ENCODE results near the gene ARTN. TPM values are rescaled to one million over a fixed set of nuclear protein-coding genes. Genes with fewer than 3 reads are reported as not detected.

The ARTN gene
- total and polyA plus RNA-seq, 2 experiments from 2014 or later, result 6.7 to 35.7 TPM

- no peaks in the 10 kb centered on the region for H3K9me3 Mint-ChIP-seq
- Histone ChIP-seq H3K4me2 (no peak overlapping the region), H3K9me2 (ENCODE audit: insufficient read depth) (no peaks in the 10 kb centered on the region), H3K27ac (ENCODE audit: low read depth) (no peak overlapping the region), H2AFZ (no peak overlapping the region), H3F3A (replicated peaks; ENCODE audit: low read depth) (no peaks in the 10 kb centered on the region), H4K20me1 (replicated peaks; ENCODE audit: insufficient read depth) (no peaks in the 10 kb centered on the region; the same call in 1 of the 2 replicates), H3K79me2 (replicated peaks; ENCODE audit: insufficient read depth) (0 out of 2 replicates have a peak, but pooled peaks cover 4% of the 10 kb centered on the region), H3K36me3 (ENCODE audit: insufficient read depth) (no peaks in the 10 kb centered on the region), H3K4me3 (no peak overlapping the region), H3K4me1 (ENCODE audit: insufficient read depth) (peaks cover 3% of the 10 kb centered on the region; the same call in 1 of the 2 replicates), H3K27me3 (ENCODE audit: insufficient read depth) (no peaks in the 10 kb centered on the region)
- H3K27me3 Mint-ChIP-seq (ENCODE audit: insufficient read depth, low read depth, poor library complexity), result peaks cover 16% of the 10 kb centered on the region
- TF ChIP-seq NANOG (IDR thresholded peaks at IDR 0.05; ENCODE audit: borderline replicate concordance), result no peak
- H3K27ac Mint-ChIP-seq, result no peak overlapping the region
- peaks cover 10% of the 10 kb centered on the region for H3K4me1 Mint-ChIP-seq
- no peaks in the 10 kb centered on the region; the same call in 2 of the 3 replicates for H3K36me3 Mint-ChIP-seq (ENCODE audit: low read depth)
- no peak for DNase-seq (ENCODE audit: low spot score)
- ATAC-seq, result no peak
- H3K4me3 Mint-ChIP-seq, result no peak overlapping the region
Observed at GRCh38 chr1:43954036-43954435, 20.4 kb downstream of the ARTN start.

DNA sequence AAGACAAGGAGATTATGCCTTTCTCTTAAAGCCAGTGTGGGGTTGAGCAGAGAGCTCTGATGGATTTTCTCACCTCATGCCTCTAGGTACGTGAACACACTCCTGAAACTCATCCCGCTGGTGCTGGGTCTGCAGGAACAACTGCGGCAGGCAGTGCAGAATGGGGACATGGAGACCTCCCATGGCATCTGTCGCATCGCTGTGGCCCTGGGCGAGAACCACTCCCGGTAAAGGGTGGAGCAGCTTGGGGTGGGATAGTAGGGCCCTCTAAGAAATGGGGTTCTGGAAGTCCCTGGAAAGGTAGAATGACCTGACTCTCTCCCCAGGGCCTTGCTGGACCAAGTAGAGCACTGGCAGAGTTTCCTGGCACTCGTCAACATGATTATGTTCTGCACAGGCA is 22.6 kb downstream of the ARTN start:
- Histone ChIP-seq H3K27ac (ENCODE audit: low read depth) (no peak overlapping the region), H3K4me1 (ENCODE audit: insufficient read depth) (peaks cover 3% of the 10 kb centered on the region; the same call in 1 of the 2 replicates), H2AFZ (no peak overlapping the region), H3K36me3 (ENCODE audit: insufficient read depth) (no peaks in the 10 kb centered on the region), H3K79me2 (replicated peaks; ENCODE audit: insufficient read depth) (0 out of 2 replicates have a peak, but pooled peaks cover 4% of the 10 kb centered on the region), H3K4me2 (no peak overlapping the region), H3F3A (replicated peaks; ENCODE audit: low read depth) (no peaks in the 10 kb centered on the region), H4K20me1 (replicated peaks; ENCODE audit: insufficient read depth) (no peaks in the 10 kb centered on the region), H3K4me3 (no peak overlapping the region), H3K27me3 (ENCODE audit: insufficient read depth) (no peaks in the 10 kb centered on the region), H3K9me2 (ENCODE audit: insufficient read depth) (no peaks in the 10 kb centered on the region)
- H3K4me3 Mint-ChIP-seq, result no peak overlapping the region
- peaks cover 10% of the 10 kb centered on the region for H3K4me1 Mint-ChIP-seq
- no peaks in the 10 kb centered on the region; the same call in 2 of the 3 replicates for H3K36me3 Mint-ChIP-seq (ENCODE audit: low read depth)
- no peak overlapping the region for H3K27ac Mint-ChIP-seq
- no peaks in the 10 kb centered on the region for H3K9me3 Mint-ChIP-seq
- DNase-seq (ENCODE audit: low spot score), result no peak
- no peak for ATAC-seq
- H3K27me3 Mint-ChIP-seq (ENCODE audit: insufficient read depth, low read depth, poor library complexity), result peaks cover 13% of the 10 kb centered on the region
- no peak for TF ChIP-seq EZH2 (IDR thresholded peaks at IDR 0.05; ENCODE audit: low read depth, unreplicated experiment)
- no peak for TF ChIP-seq EZH2phosphoT487 (IDR thresholded peaks at IDR 0.05; ENCODE audit: unreplicated experiment)
- TF ChIP-seq, protein P1, sequence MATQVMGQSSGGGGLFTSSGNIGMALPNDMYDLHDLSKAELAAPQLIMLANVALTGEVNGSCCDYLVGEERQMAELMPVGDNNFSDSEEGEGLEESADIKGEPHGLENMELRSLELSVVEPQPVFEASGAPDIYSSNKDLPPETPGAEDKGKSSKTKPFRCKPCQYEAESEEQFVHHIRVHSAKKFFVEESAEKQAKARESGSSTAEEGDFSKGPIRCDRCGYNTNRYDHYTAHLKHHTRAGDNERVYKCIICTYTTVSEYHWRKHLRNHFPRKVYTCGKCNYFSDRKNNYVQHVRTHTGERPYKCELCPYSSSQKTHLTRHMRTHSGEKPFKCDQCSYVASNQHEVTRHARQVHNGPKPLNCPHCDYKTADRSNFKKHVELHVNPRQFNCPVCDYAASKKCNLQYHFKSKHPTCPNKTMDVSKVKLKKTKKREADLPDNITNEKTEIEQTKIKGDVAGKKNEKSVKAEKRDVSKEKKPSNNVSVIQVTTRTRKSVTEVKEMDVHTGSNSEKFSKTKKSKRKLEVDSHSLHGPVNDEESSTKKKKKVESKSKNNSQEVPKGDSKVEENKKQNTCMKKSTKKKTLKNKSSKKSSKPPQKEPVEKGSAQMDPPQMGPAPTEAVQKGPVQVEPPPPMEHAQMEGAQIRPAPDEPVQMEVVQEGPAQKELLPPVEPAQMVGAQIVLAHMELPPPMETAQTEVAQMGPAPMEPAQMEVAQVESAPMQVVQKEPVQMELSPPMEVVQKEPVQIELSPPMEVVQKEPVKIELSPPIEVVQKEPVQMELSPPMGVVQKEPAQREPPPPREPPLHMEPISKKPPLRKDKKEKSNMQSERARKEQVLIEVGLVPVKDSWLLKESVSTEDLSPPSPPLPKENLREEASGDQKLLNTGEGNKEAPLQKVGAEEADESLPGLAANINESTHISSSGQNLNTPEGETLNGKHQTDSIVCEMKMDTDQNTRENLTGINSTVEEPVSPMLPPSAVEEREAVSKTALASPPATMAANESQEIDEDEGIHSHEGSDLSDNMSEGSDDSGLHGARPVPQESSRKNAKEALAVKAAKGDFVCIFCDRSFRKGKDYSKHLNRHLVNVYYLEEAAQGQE (IDR thresholded peaks at IDR 0.05; ENCODE audit: unreplicated experiment), result no peak
- no peak for TF ChIP-seq NANOG (IDR thresholded peaks at IDR 0.05; ENCODE audit: borderline replicate concordance)
- TF ChIP-seq JUNB (IDR thresholded peaks at IDR 0.05; ENCODE audit: unreplicated experiment), result no peak
- TF ChIP-seq, protein P2, sequence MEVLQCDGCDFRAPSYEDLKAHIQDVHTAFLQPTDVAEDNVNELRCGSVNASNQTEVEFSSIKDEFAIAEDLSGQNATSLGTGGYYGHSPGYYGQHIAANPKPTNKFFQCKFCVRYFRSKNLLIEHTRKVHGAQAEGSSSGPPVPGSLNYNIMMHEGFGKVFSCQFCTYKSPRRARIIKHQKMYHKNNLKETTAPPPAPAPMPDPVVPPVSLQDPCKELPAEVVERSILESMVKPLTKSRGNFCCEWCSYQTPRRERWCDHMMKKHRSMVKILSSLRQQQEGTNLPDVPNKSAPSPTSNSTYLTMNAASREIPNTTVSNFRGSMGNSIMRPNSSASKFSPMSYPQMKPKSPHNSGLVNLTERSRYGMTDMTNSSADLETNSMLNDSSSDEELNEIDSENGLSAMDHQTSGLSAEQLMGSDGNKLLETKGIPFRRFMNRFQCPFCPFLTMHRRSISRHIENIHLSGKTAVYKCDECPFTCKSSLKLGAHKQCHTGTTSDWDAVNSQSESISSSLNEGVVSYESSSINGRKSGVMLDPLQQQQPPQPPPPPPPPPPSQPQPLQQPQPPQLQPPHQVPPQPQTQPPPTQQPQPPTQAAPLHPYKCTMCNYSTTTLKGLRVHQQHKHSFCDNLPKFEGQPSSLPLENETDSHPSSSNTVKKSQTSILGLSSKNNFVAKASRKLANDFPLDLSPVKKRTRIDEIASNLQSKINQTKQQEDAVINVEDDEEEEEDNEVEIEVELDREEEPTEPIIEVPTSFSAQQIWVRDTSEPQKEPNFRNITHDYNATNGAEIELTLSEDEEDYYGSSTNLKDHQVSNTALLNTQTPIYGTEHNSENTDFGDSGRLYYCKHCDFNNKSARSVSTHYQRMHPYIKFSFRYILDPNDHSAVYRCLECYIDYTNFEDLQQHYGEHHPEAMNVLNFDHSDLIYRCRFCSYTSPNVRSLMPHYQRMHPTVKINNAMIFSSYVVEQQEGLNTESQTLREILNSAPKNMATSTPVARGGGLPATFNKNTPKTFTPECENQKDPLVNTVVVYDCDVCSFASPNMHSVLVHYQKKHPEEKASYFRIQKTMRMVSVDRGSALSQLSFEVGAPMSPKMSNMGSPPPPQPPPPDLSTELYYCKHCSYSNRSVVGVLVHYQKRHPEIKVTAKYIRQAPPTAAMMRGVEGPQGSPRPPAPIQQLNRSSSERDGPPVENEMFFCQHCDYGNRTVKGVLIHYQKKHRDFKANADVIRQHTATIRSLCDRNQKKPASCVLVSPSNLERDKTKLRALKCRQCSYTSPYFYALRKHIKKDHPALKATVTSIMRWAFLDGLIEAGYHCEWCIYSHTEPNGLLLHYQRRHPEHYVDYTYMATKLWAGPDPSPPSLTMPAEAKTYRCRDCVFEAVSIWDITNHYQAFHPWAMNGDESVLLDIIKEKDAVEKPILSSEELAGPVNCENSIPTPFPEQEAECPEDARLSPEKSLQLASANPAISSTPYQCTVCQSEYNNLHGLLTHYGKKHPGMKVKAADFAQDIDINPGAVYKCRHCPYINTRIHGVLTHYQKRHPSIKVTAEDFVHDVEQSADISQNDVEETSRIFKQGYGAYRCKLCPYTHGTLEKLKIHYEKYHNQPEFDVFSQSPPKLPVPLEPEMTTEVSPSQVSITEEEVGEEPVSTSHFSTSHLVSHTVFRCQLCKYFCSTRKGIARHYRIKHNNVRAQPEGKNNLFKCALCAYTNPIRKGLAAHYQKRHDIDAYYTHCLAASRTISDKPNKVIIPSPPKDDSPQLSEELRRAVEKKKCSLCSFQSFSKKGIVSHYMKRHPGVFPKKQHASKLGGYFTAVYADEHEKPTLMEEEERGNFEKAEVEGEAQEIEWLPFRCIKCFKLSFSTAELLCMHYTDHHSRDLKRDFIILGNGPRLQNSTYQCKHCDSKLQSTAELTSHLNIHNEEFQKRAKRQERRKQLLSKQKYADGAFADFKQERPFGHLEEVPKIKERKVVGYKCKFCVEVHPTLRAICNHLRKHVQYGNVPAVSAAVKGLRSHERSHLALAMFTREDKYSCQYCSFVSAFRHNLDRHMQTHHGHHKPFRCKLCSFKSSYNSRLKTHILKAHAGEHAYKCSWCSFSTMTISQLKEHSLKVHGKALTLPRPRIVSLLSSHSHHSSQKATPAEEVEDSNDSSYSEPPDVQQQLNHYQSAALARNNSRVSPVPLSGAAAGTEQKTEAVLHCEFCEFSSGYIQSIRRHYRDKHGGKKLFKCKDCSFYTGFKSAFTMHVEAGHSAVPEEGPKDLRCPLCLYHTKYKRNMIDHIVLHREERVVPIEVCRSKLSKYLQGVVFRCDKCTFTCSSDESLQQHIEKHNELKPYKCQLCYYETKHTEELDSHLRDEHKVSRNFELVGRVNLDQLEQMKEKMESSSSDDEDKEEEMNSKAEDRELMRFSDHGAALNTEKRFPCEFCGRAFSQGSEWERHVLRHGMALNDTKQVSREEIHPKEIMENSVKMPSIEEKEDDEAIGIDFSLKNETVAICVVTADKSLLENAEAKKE (CRISPR knock-in tag; IDR thresholded peaks at IDR 0.05), result no peak
- TF ChIP-seq ZNF331 (CRISPR knock-in tag; IDR thresholded peaks at IDR 0.05; ENCODE audit: low read depth), result no peak
- no peak for TF ChIP-seq CTCF (conservative IDR thresholded peaks at IDR 0.05; ENCODE audit: low read depth in 2 of 2)
- no peak for TF ChIP-seq STAT1 (IDR thresholded peaks at IDR 0.05; ENCODE audit: unreplicated experiment)
- no peak for TF ChIP-seq POLR2AphosphoS5 (IDR thresholded peaks at IDR 0.05; ENCODE audit: low read depth)
- TF ChIP-seq ZNF114 (CRISPR knock-in tag; IDR thresholded peaks at IDR 0.05), result no peak

Data from GM23338 (cell line).